Measurements from ENCODE around the gene ESRRG. TPM values are rescaled to one million over a fixed set of nuclear protein-coding genes. Genes with fewer than 3 reads are reported as not detected.

The ESRRG gene
- total and polyA plus RNA-seq, 2 of the 8 experiments (the other 6 are each of a cell fraction or from before 2014, with no cell fraction given): 0.59 to 1.4 TPM

DNA sequence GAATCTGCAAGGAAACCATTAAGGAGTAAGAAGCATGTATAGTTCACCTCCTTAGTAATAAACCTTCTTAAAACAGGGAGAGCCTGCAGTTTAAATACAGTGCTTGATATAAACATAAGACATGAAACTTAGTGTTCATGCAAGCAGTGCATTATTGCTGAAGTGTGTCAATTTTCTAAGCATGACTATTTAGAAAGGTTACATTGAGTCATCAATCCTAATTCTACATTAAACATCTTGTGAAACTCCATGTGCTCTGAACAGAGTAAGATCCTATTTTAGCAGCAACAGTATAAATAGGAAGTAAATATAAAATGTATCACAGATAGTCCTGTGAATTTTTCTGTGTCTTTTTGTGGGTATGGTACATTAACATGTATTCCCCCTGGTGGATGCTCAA, 135.5 kb downstream of the ESRRG start (continued):
- TF ChIP-seq FOSL1 (IDR thresholded peaks at IDR 0.05; ENCODE audit: insufficient read depth, low read depth, low read length): no peak
- TF ChIP-seq, protein P1, sequence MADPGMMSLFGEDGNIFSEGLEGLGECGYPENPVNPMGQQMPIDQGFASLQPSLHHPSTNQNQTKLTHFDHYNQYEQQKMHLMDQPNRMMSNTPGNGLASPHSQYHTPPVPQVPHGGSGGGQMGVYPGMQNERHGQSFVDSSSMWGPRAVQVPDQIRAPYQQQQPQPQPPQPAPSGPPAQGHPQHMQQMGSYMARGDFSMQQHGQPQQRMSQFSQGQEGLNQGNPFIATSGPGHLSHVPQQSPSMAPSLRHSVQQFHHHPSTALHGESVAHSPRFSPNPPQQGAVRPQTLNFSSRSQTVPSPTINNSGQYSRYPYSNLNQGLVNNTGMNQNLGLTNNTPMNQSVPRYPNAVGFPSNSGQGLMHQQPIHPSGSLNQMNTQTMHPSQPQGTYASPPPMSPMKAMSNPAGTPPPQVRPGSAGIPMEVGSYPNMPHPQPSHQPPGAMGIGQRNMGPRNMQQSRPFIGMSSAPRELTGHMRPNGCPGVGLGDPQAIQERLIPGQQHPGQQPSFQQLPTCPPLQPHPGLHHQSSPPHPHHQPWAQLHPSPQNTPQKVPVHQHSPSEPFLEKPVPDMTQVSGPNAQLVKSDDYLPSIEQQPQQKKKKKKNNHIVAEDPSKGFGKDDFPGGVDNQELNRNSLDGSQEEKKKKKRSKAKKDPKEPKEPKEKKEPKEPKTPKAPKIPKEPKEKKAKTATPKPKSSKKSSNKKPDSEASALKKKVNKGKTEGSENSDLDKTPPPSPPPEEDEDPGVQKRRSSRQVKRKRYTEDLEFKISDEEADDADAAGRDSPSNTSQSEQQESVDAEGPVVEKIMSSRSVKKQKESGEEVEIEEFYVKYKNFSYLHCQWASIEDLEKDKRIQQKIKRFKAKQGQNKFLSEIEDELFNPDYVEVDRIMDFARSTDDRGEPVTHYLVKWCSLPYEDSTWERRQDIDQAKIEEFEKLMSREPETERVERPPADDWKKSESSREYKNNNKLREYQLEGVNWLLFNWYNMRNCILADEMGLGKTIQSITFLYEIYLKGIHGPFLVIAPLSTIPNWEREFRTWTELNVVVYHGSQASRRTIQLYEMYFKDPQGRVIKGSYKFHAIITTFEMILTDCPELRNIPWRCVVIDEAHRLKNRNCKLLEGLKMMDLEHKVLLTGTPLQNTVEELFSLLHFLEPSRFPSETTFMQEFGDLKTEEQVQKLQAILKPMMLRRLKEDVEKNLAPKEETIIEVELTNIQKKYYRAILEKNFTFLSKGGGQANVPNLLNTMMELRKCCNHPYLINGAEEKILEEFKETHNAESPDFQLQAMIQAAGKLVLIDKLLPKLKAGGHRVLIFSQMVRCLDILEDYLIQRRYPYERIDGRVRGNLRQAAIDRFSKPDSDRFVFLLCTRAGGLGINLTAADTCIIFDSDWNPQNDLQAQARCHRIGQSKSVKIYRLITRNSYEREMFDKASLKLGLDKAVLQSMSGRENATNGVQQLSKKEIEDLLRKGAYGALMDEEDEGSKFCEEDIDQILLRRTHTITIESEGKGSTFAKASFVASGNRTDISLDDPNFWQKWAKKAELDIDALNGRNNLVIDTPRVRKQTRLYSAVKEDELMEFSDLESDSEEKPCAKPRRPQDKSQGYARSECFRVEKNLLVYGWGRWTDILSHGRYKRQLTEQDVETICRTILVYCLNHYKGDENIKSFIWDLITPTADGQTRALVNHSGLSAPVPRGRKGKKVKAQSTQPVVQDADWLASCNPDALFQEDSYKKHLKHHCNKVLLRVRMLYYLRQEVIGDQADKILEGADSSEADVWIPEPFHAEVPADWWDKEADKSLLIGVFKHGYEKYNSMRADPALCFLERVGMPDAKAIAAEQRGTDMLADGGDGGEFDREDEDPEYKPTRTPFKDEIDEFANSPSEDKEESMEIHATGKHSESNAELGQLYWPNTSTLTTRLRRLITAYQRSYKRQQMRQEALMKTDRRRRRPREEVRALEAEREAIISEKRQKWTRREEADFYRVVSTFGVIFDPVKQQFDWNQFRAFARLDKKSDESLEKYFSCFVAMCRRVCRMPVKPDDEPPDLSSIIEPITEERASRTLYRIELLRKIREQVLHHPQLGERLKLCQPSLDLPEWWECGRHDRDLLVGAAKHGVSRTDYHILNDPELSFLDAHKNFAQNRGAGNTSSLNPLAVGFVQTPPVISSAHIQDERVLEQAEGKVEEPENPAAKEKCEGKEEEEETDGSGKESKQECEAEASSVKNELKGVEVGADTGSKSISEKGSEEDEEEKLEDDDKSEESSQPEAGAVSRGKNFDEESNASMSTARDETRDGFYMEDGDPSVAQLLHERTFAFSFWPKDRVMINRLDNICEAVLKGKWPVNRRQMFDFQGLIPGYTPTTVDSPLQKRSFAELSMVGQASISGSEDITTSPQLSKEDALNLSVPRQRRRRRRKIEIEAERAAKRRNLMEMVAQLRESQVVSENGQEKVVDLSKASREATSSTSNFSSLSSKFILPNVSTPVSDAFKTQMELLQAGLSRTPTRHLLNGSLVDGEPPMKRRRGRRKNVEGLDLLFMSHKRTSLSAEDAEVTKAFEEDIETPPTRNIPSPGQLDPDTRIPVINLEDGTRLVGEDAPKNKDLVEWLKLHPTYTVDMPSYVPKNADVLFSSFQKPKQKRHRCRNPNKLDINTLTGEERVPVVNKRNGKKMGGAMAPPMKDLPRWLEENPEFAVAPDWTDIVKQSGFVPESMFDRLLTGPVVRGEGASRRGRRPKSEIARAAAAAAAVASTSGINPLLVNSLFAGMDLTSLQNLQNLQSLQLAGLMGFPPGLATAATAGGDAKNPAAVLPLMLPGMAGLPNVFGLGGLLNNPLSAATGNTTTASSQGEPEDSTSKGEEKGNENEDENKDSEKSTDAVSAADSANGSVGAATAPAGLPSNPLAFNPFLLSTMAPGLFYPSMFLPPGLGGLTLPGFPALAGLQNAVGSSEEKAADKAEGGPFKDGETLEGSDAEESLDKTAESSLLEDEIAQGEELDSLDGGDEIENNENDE (IDR thresholded peaks at IDR 0.05; ENCODE audit: insufficient replicate concordance, low read length): no peak
- TF ChIP-seq GABPA (IDR thresholded peaks at IDR 0.05; ENCODE audit: borderline replicate concordance, insufficient read depth, low read length): no peak

All from H1 (cell line).